Adrenal gland (tissue), 5 donors: ENCODE data around the gene SCAP.

Source experiments
- POLR2A ChIP-seq, 2 donors: fragments of 450-650 bp; IDR thresholded peaks; one replicate each; pipeline ENCODE4 v1.6.1; 2017; ENCODE audit warnings: antibody characterized with exemption in 2 of 2, mild to moderate bottlenecking in 2 of 2, moderate library complexity in 1 of 2
- TF ChIP-seq, protein P1 (sequence below), 6 experiments: fragments of 450-650 bp in 4 of 6; fragments of 200-600 bp in 2 of 6; sonication (generic) in 1 of 6; IDR thresholded peaks; 1 replicate in 5 of 6; 2 replicates in 1 of 6; pipeline versions ENCODE4 v1.5.1 to v1.8.0; 2016 to 2021; ENCODE audit warnings: antibody characterized with exemption in 6 of 6, mild to moderate bottlenecking in 2 of 6, moderate library complexity in 1 of 6
- donor health status: DM: no; HTN: no; CAD: no.

DNA sequence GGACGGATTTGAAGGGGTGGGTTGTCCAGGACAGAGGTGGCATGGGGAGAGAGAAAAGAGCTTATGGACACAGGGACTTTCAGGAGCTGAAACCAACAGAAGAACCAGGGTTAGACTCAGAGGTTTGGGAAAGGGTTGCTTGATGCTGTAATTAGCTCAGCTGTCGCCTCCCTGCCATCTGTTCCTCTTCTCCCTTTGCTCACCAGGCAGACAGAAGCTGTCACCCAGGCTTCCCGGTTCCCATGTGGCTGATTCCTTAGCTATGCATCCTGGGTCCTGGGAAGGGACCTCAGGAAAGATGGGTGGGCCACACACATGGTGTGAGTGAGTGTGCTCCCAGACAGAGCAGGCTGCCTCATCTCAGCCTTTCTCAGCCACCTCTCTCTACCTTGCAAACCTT, 80.9 kb downstream of the SCAP start:
- TF ChIP-seq, protein P1, sequence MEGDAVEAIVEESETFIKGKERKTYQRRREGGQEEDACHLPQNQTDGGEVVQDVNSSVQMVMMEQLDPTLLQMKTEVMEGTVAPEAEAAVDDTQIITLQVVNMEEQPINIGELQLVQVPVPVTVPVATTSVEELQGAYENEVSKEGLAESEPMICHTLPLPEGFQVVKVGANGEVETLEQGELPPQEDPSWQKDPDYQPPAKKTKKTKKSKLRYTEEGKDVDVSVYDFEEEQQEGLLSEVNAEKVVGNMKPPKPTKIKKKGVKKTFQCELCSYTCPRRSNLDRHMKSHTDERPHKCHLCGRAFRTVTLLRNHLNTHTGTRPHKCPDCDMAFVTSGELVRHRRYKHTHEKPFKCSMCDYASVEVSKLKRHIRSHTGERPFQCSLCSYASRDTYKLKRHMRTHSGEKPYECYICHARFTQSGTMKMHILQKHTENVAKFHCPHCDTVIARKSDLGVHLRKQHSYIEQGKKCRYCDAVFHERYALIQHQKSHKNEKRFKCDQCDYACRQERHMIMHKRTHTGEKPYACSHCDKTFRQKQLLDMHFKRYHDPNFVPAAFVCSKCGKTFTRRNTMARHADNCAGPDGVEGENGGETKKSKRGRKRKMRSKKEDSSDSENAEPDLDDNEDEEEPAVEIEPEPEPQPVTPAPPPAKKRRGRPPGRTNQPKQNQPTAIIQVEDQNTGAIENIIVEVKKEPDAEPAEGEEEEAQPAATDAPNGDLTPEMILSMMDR (IDR thresholded peaks at IDR 0.05): no peak
- TF ChIP-seq POLR2A (IDR thresholded peaks at IDR 0.05): no peak
